GM12801 (cell line): ENCODE results near the gene SGPP1.

Experiments
- CTCF ChIP-seq: IDR thresholded peaks from one replicate; pipeline ENCODE4 v1.5.1; 2011; ENCODE audit warnings: control low read depth; ENCODE audit not compliant: insufficient read length; ENCODE audit errors: extremely low read depth

Gene SGPP1

DNA sequence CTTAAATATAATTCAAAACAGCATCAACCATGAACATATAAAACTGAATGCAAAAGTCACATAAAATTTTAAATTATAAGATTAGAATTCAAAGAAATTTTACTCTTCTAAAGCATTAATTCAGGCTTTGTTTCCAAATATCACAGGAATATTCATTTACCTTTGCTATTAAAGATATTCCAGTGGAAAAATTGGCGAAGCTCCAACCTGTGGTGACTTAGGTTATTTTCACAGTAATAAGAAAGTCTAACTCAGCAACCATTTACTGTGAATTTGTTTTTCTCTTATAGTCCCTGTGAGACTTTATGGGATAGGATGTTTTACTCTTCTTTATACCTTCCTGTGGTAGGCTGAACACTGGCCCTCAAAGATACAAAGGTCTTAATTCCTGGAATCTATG is 89.4 kb downstream of the SGPP1 start:
- TF ChIP-seq CTCF, result no peak
